MM.1S (cell line): Measurements from ENCODE around the gene BNIP5.

Source experiments
- EZH2 ChIP-seq: fragments of 300-600 bp; sonication (generic); optimal IDR thresholded peaks from 2 replicates; pipeline ENCODE3; 2017; ENCODE audit warnings: low read depth, mild to moderate bottlenecking, antibody characterized with exemption, low read length, mixed read lengths
- EZH2phosphoT487 ChIP-seq: fragments of 300-600 bp; sonication (generic); IDR thresholded peaks from 2 replicates; pipeline ENCODE4 v1.6.1; 2018; ENCODE audit warnings: antibody characterized with exemption, low read length
- TF ChIP-seq, protein P1 (sequence below): fragments of 300-600 bp; sonication (generic); IDR thresholded peaks from 2 replicates; pipeline ENCODE4 v1.5.1; 2016; ENCODE audit warnings: antibody characterized with exemption, low read length, mixed read lengths

DNA sequence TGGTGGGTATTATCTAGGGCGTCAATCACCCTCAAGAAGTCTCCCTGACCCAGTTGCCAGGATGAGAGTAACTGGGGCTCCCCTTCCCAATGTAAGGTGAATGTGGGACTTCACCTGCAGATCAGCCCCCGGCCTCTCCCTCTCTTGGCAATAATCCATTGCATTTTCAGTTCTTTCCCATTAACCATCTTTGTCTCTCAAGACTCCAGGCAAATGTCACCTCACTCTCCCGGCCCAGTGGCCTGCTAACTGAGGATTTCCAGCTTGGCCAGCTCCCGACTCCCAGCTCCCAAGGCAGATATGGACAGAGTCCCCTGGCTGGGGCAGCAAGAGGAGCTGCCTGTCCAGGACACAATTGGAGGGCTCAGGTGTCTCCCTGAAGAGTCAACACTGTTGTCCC, 43.5 kb upstream of the BNIP5 start:
- TF ChIP-seq, protein P1, sequence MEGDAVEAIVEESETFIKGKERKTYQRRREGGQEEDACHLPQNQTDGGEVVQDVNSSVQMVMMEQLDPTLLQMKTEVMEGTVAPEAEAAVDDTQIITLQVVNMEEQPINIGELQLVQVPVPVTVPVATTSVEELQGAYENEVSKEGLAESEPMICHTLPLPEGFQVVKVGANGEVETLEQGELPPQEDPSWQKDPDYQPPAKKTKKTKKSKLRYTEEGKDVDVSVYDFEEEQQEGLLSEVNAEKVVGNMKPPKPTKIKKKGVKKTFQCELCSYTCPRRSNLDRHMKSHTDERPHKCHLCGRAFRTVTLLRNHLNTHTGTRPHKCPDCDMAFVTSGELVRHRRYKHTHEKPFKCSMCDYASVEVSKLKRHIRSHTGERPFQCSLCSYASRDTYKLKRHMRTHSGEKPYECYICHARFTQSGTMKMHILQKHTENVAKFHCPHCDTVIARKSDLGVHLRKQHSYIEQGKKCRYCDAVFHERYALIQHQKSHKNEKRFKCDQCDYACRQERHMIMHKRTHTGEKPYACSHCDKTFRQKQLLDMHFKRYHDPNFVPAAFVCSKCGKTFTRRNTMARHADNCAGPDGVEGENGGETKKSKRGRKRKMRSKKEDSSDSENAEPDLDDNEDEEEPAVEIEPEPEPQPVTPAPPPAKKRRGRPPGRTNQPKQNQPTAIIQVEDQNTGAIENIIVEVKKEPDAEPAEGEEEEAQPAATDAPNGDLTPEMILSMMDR = no peak
- TF ChIP-seq EZH2 (no peak), EZH2phosphoT487 (no peak)
